CD4-positive, alpha-beta T cell treated with Interleukin-17A for 1 hour (primary cell): ENCODE measurements around the gene CARS1.

Experiments used
- DNase-seq: peaks from one replicate; pipeline ENCODE4 v3.0.0-alpha.2; 2020

The CARS1 gene

DNA sequence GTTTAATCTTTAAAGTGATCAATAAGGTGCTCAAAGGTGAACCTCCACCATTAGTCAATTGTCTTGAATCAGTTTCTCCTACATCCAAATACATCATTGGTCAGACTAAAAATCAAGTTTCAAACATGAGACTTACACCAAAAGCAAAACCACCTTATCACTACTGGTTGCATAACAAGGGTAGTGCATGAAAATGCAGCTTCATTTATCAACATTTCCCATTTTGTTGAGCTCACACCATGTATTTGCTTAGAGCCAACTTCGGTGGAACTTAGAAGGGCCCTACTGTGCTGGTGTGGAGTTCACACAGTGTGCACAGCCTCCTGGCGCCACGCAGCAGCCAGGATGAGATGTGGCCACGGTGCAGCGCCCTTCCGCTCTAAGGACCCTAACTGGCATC is 104.9 kb downstream of the CARS1 start:
- DNase-seq = no peak

DNA sequence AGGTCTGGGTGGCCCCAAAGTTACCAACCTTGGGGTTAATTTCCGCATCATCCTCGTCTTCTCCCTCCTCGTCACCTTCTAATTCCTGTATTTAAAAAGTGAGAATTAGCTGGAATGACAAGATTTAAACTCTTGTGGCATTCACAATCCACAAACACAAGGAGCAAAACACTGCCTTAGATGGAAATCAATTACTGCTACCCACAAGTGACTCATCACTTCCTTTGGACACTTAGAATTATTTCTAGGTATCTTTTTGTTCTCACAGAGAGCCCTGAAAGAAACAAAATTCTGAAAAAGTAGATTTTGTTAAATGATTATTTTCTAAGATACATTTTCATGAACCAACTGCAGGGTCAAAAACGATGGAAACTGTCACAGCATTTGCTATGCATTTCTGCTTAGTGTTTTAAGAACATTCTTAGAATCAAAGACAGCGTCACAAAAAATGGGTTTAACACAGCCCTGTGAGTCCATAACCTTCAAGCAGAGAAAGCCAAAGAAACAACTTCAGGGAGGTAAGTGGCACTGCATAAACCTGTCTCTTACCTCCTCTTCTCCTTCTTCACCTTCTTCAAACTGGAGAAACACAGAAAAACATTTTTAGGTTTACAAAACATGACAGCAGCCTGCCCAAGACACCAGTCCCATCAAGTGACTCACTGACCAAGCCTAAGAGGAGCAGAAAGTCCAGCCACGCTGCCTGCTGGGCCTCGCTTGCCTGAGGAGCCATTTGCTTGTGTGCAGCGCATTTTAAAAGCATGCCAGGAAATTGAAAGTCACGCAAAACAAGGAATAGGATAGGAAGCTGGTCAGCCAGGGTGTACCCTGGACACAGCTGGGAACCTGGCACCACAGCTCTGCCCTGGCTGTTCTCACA is 105.8 kb downstream of the CARS1 start:
- no peak for DNase-seq
